HG03520 (cell line): ENCODE results near the gene COA1.
A peak's percentile ranks its signal among the peaks of the same experiment; 100 is the strongest.
"Not testable (repeated sequence)": the region's sequence is repeated elsewhere in the genome, so short reads cannot be mapped to it uniquely, and the experiment has no call there.

Experiments used
- ATAC-seq: cut with Tn5 transposase; IDR thresholded peaks from one replicate; pipeline ENCODE4 v1.9.1; 2021; ENCODE audit warnings: mild to moderate bottlenecking, moderate library complexity; ENCODE audit not compliant: unreplicated experiment

COA1 gene

GRCh38 chr7:43729214-43729923 is at the start of gene COA1:
TSS of gene COA1 (minus strand) at chr7:43729523. CDS start at chr7:43648614, 80,909 bp downstream.
- ATAC-seq = peak; percentile 72

GRCh38 chr7:43778293-43779044 is 49.1 kb upstream of the COA1 start:
- not testable (repeated sequence) for ATAC-seq

DNA sequence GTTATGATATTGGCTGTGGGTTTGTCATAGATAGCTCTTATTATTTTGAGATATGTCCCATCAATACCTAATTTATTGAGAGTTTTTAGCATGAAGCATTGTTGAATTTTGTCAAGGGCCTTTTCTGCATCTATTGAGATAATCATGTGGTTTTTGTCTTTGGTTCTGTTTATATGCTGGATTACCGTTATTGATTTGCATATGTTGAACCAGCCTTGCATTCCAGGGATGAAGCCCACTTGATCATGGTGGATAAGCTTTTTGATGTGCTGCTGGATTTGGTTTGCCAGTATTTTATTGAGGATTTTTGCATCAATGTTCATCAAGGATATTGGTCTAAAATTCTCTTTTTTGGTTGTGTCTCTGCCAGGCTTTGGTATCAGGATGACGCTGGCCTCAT is 45.9 kb upstream of the COA1 start:
- ATAC-seq = not testable (repeated sequence)

GRCh38 chr7:43773268-43773667 is 43.9 kb upstream of the COA1 start:
- ATAC-seq = not testable (repeated sequence)

DNA sequence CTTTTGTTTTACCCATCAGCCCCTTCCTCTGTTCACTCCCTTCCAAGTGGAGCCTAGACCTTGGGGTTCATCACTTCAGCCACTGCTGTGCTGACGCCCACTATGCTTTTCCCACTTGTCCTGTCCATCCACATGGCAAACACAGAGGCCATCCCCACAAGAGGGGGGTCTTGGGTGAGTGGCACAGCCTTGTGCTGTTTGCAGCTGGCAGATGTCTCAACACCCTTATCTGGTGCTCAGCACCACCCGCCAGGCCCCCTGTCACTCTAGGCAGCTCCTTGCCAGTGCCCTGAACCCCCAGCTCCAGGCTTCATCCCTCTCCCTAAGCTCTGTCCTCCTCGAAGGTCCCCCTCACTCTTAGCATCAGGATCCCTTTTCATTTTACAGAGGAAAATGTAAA is 42.2 kb upstream of the COA1 start:
- ATAC-seq = no peak

DNA sequence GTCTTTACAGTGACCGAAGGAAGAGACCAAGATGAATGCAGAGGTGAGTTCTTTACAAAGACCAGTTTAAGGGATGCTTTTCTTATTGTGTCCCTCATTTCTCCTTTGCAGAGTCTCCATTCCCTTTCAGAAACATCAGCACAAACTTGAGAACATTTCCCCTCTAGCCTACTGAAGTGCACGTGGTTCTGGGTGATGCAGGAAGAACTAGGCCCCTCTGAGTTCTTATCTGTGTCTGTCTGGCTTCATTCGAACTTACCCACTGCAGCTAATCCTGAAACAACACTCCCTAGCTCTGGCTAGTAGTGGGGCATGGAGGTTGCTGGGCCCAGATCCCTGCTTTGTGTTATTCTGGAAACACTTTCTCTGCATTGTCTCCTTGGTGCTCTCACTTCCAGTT is 41.8 kb upstream of the COA1 start:
- ATAC-seq = no peak

GRCh38 chr7:43769791-43770465 is 40.6 kb upstream of the COA1 start:
- no peak for ATAC-seq

DNA sequence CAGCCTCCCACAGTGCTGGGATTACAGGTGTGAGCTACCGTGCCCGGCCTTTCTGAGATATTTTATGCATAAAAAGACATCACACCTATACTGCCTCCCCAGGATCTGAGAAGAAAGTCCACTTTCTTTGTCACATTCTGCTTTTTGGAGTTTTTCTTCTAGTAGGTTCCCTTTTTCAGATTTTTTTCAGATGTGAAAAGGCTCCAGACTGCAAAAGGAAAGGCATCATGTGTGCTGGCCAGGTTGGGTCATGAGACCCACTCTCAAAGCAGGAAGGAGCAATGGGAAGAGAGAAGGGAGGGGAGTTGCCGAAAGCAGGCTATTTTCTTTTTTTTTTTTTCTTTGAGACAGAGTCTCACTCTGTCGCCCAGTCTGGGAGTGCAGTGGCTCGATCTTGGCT is 40.0 kb upstream of the COA1 start:
- ATAC-seq = no peak

- ATAC-seq = no peak
Measured at GRCh38 chr7:43768887-43769272, 39.6 kb upstream of the COA1 start.

GRCh38 chr7:43768201-43768886 is 39.0 kb upstream of the COA1 start:
- ATAC-seq = no peak

DNA sequence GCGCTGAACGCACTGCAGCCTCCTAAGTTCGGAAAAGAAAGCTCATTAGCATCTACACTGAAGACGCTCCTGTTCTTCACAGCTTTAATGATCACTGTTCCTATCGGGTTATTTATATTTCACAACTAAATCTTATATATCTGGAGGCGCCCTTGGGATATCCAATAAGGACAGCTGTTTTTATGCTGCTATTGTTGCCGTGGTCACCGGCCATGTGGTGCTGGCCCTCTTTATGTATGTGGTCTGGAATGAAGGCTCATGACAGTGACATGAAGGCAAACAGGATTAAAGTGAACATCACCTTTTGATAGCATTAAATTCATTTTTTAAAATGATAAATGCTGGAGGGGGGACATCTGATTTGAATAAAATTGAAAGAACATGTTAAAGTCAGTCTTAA is 38.0 kb upstream of the COA1 start:
- no peak for ATAC-seq

- ATAC-seq = no peak
Measured at GRCh38 chr7:43766564-43766963, 37.2 kb upstream of the COA1 start.

- no peak for ATAC-seq
Measured at GRCh38 chr7:43764807-43765491, 35.6 kb upstream of the COA1 start.

DNA sequence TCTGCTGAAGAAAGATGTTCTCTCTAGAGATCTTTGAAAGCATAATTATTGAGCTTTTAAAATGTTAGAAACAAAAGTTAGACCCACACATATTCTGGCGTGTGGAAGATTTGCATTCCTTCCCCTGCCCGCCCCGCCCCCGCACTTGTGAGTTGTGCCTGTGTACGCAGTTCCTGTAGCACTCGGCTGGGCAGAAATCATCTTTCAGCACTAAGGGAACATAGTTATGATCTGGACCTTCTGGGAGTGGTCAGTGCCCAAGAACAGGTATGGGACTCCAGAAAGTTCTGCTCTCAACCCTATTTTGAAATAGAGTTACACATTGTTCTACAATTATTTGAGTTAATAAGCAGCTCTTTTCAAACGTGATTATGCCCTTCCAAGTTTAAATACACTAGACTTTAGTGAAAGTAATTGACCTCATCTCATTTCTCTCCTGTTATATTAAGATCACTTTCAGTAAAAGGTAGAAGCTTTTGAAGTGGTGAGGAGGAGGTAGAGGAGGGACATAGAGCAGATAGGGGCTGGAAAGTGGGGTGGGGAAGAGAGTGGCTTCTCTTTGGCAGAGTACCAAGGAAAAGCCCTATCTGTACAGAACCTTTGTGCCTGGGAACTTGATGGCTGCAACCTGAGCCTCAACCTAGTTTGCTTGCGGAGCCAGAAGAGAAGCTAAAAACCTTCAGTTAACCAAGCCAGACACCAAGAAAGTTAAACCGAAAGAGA is 34.9 kb upstream of the COA1 start:
- no peak for ATAC-seq

DNA sequence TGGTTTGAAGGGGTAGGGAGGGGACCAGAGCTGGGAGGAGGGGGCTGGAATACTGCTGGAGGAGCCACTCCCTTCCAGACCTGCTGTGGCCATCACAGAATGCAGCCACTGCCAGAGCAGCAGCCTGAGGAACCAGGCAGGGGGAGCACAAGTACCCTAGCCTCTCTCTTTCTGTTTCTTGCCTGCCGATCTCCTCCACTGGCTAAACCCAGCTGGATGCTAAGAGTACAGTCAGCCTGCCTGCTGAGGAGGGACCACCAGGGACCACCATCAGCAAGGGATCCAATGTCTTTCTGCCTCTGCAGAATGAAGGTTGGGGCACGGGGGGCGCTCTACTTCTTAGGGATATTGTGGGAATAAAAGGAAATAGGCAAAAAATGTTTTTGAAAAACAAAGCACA is 33.9 kb upstream of the COA1 start:
- ATAC-seq = no peak

- no peak for ATAC-seq
Measured at GRCh38 chr7:43761938-43762692, 32.8 kb upstream of the COA1 start.

GRCh38 chr7:43761382-43761781 is 32.1 kb upstream of the COA1 start:
- ATAC-seq = no peak

- ATAC-seq = no peak
Measured at GRCh38 chr7:43760861-43761260, 31.5 kb upstream of the COA1 start.
